SK-N-SH treated with all-trans-retinoic acid at 6 μM for 48 hours (cell line): ENCODE measurements around the gene CD274.

Source experiments
- ATAC-seq: fragments of 200-7000 bp; cut with Tn5 transposase; 3 replicates; pipeline ENCODE4 v1.9.1; 2020; ENCODE audit warnings: mild to moderate bottlenecking, moderate library complexity
- ARNTL ChIP-seq: fragments of 450-650 bp; formaldehyde crosslinking; IDR thresholded peaks from 2 replicates; pipeline ENCODE4 v1.5.0; 2020; ENCODE audit warnings: low read depth, mild to moderate bottlenecking, moderate library complexity, borderline replicate concordance
- BACH2 ChIP-seq: fragments of 250-450 bp; sonication (Bioruptor Pico); IDR thresholded peaks from 2 replicates; pipeline ENCODE4 v1.9.0; 2021; ENCODE audit warnings: mild to moderate bottlenecking, borderline replicate concordance
- CREB5 ChIP-seq: fragments of 250-450 bp; sonication (Bioruptor Pico); IDR thresholded peaks from 2 replicates; pipeline ENCODE4 v1.5.1; 2020; ENCODE audit warnings: low read depth, mild to moderate bottlenecking, moderate library complexity
- CSDC2 ChIP-seq: fragments of 250-450 bp; sonication (Bioruptor Pico); IDR thresholded peaks from 2 replicates; pipeline ENCODE4 v1.5.0; 2020; ENCODE audit warnings: mild to moderate bottlenecking, moderate library complexity
- CSRNP3 ChIP-seq: fragments of 250-450 bp; sonication (Bioruptor Pico); IDR thresholded peaks from 2 replicates; pipeline ENCODE4 v1.5.1; 2021; ENCODE audit warnings: mild to moderate bottlenecking, moderate library complexity
- ESRRG ChIP-seq: fragments of 250-450 bp; sonication (Bioruptor Pico); IDR thresholded peaks from 2 replicates; pipeline ENCODE4 v1.6.1; 2021; ENCODE audit warnings: mild to moderate bottlenecking
- GLIS3 ChIP-seq: fragments of 250-450 bp; sonication (Bioruptor Pico); IDR thresholded peaks from 2 replicates; pipeline ENCODE4 v1.5.0; 2020; ENCODE audit warnings: mild to moderate bottlenecking, moderate library complexity
- ISL1 ChIP-seq: fragments of 250-450 bp; sonication (Bioruptor Pico); IDR thresholded peaks from 2 replicates; pipeline ENCODE4 v2.1.2; 2022; ENCODE audit warnings: mild to moderate bottlenecking, moderate library complexity
- OSR1 ChIP-seq: fragments of 250-450 bp; sonication (Bioruptor Pico); IDR thresholded peaks from 2 replicates; pipeline ENCODE4 v1.8.0; 2022; ENCODE audit warnings: moderate library complexity, mild to moderate bottlenecking, inconsistent platforms
- PATZ1 ChIP-seq: fragments of 250-450 bp; sonication (Bioruptor Pico); IDR thresholded peaks from 2 replicates; pipeline ENCODE4 v1.8.0; 2020; ENCODE audit warnings: mild to moderate bottlenecking, moderate library complexity, borderline replicate concordance
- POU6F1 ChIP-seq: fragments of 250-450 bp; sonication (Bioruptor Pico); IDR thresholded peaks from 2 replicates; pipeline ENCODE4 v1.8.0; 2021; ENCODE audit warnings: low read depth, mild to moderate bottlenecking, moderate library complexity, borderline replicate concordance
- SNAI2 ChIP-seq: fragments of 250-450 bp; sonication (Bioruptor Pico); IDR thresholded peaks from 2 replicates; pipeline ENCODE4 v1.5.0; 2020; ENCODE audit warnings: mild to moderate bottlenecking, moderate library complexity
- TCF4 ChIP-seq: fragments of 250-450 bp; sonication (Bioruptor Pico); IDR thresholded peaks from 2 replicates; pipeline ENCODE4 v1.8.0; 2021; ENCODE audit warnings: mild to moderate bottlenecking, moderate library complexity, borderline replicate concordance
- TOX ChIP-seq: fragments of 250-450 bp; sonication (Bioruptor Pico); IDR thresholded peaks from 2 replicates; pipeline ENCODE4 v1.8.0; 2021; ENCODE audit warnings: mild to moderate bottlenecking, moderate library complexity, borderline replicate concordance
- TSHZ2 ChIP-seq: fragments of 250-450 bp; sonication (Bioruptor Pico); IDR thresholded peaks from 2 replicates; pipeline ENCODE4 v1.5.0; 2020; ENCODE audit warnings: mild to moderate bottlenecking, moderate library complexity
- ZC3H10 ChIP-seq: fragments of 250-450 bp; sonication (Bioruptor Pico); IDR thresholded peaks from 2 replicates; pipeline ENCODE4 v1.5.1; 2021; ENCODE audit warnings: mild to moderate bottlenecking, moderate library complexity
- ZFP30 ChIP-seq: fragments of 450-650 bp; formaldehyde crosslinking; IDR thresholded peaks from 2 replicates; pipeline ENCODE4 v1.5.0; 2022; ENCODE audit warnings: mild to moderate bottlenecking, moderate library complexity
- ZNF565 ChIP-seq: fragments of 450-650 bp; formaldehyde crosslinking; conservative IDR thresholded peaks from 2 replicates; pipeline ENCODE4 v1.5.0; 2020; ENCODE audit warnings: low read depth, mild to moderate bottlenecking, moderate library complexity
- ZNF70 ChIP-seq: fragments of 450-650 bp; formaldehyde crosslinking; IDR thresholded peaks from 2 replicates; pipeline ENCODE4 v1.5.0; 2020; ENCODE audit warnings: mild to moderate bottlenecking, moderate library complexity
- ZNF8 ChIP-seq: fragments of 450-650 bp; formaldehyde crosslinking; IDR thresholded peaks from 2 replicates; pipeline ENCODE4 v1.5.0; 2020; ENCODE audit warnings: mild to moderate bottlenecking, moderate library complexity

CD274 gene

GRCh38 chr9:5511935-5512580 is 61.7 kb downstream of the CD274 start (continued):
- TF ChIP-seq CREB5 = no peak
- TF ChIP-seq ISL1 = no peak

GRCh38 chr9:5512658-5513452 is 62.5 kb downstream of the CD274 start:
- ATAC-seq = no peak
- TF ChIP-seq ZC3H10 (CRISPR knock-in tag) (no peak), OSR1 (CRISPR knock-in tag) (no peak), TCF4 (CRISPR knock-in tag) (no peak)

- TF ChIP-seq TCF4 (CRISPR knock-in tag) (no peak), GLIS3 (CRISPR knock-in tag) (no peak), TSHZ2 (CRISPR knock-in tag) (no peak), TOX (CRISPR knock-in tag) (no peak), BACH2 (CRISPR knock-in tag) (no peak), ISL1 (no peak), CREB5 (no peak), CSDC2 (CRISPR knock-in tag) (no peak), ZFP30 (CRISPR knock-in tag) (no peak), OSR1 (CRISPR knock-in tag) (no peak), ZC3H10 (CRISPR knock-in tag) (no peak), SNAI2 (CRISPR knock-in tag) (no peak), PATZ1 (no peak), ZNF565 (CRISPR knock-in tag) (no peak), CSRNP3 (CRISPR knock-in tag) (no peak), POU6F1 (no peak), ARNTL (CRISPR knock-in tag) (no peak), ESRRG (no peak), ZNF70 (CRISPR knock-in tag) (no peak), ZNF8 (CRISPR knock-in tag) (no peak)
- no peak for ATAC-seq
Measured at GRCh38 chr9:5513966-5514616, 63.7 kb downstream of the CD274 start.
